Upper lobe of left lung (tissue), 6 donors: Measurements from ENCODE around the gene TUBB. TPM values are rescaled to one million over a fixed set of nuclear protein-coding genes. Genes with fewer than 3 reads are reported as not detected.
A peak's percentile ranks its signal among the peaks of the same experiment; 100 is the strongest.

ENCODE experiments used
- ATAC-seq, 2 donors: fragments of 200-7000 bp; cut with Tn5 transposase; one replicate each; pipeline ENCODE4 v1.9.1; 2022; ENCODE audit warnings: mild to moderate bottlenecking in 2 of 2, moderate library complexity in 2 of 2; ENCODE audit not compliant: low FRiP score in 2 of 2
- DNase-seq, 2 donors: peaks; one replicate each; pipeline ENCODE4 v3.0.0-alpha.2; 2019 to 2020
- H3K27ac ChIP-seq, 4 donors: fragments of 200-600 bp; sonication (generic); one replicate each; pipeline ENCODE4 v1.5.1; 2016 to 2019
- H3K27me3 ChIP-seq, 4 donors: fragments of 200-600 bp; sonication (generic); one replicate each; pipeline ENCODE4 v1.5.1; 2017 to 2019
- H3K36me3 ChIP-seq, 4 donors: fragments of 200-600 bp; sonication (generic); one replicate each; pipeline ENCODE4 v1.5.1; 2016 to 2019
- H3K4me1 ChIP-seq, 4 donors: fragments of 200-600 bp; sonication (generic); one replicate each; pipeline ENCODE4 v1.5.1; 2018 to 2019
- H3K4me3 ChIP-seq, 4 donors: fragments of 200-600 bp; sonication (generic); one replicate each; pipeline ENCODE4 v1.5.1; 2017 to 2019; ENCODE audit warnings: mild to moderate bottlenecking in 2 of 4, moderate library complexity in 1 of 4
- H3K9me3 ChIP-seq, 4 donors: fragments of 200-600 bp; sonication (generic); one replicate each; pipeline ENCODE4 v1.5.1; 2018 to 2019
- CTCF ChIP-seq, 6 experiments: fragments of 450-650 bp in 4 of 6; fragments of 200-600 bp in 2 of 6; sonication (generic) in 2 of 6; IDR thresholded peaks; one replicate each; pipeline ENCODE4 v1.5.1; 2016 to 2019; ENCODE audit warnings: antibody characterized with exemption in 6 of 6
- EP300 ChIP-seq, 4 donors: sonication (generic); formaldehyde crosslinking; IDR thresholded peaks; one replicate each; pipeline ENCODE4 v1.5.1; 2017; ENCODE audit warnings: antibody characterized with exemption in 4 of 4, control low read depth in 2 of 4
- POLR2A ChIP-seq, 4 donors: fragments of 450-650 bp; IDR thresholded peaks; one replicate each; pipeline ENCODE4 v1.5.1; 2016 to 2017; ENCODE audit warnings: antibody characterized with exemption in 4 of 4, mild to moderate bottlenecking in 2 of 4
- POLR2AphosphoS5 ChIP-seq, 2 donors: sonication (generic); formaldehyde crosslinking; IDR thresholded peaks; one replicate each; pipeline ENCODE4 v1.5.1; 2017; ENCODE audit warnings: antibody characterized with exemption in 2 of 2
- WGBS, 2 donors: methylation state at CpG; one replicate each; pipeline ENCODE4 v1.1.5; 2017 to 2018; 5-methylcytosine and 5-hydroxymethylcytosine counted together
- total RNA-seq, 6 donors: library from RNA; depleted of rRNA in 4 of 6; stranded (reverse); fragments of >200 nt in 4 of 6; gene quantifications; one replicate each; pipeline versions ENCODE4 v1.1.0 to v1.2.1, GENCODE V29; 2016 to 2021
- donor health status: DM: no; HTN: no; CAD: no; lungs with moderate emphysema.
- donor health status: DM: no; HTN: yes; CAD: no; lungs with severe emphysema.

TUBB gene
- total RNA-seq, result 100 to 1,000 TPM in 4 of 6 donors, 10 to 100 TPM in 2; 71.2 to 347 (median 149) TPM

GRCh38 chr6:30719791-30720737 is at the start of gene TUBB:
TUBB (plus strand) TSS chr6:30720352; CDS start chr6:30720507, 155 bp downstream.
- ATAC-seq (peak; percentile 85 to 93), DNase-seq (peak; percentile 99)
- Histone ChIP-seq H3K27me3 (no peaks in the 10 kb centered on the region), H3K36me3 (peaks cover 20 to 30% (median 25%) of the 10 kb centered on the region in 4 donors), H3K4me3 (peak within 1 kb of the TSS; percentile 64 to 87 (median 76)), H3K9me3 (no peaks in the 10 kb centered on the region), H3K4me1 (peaks cover 41 to 61% (median 60%) of the 10 kb centered on the region in 4 donors), H3K27ac (peak within 1 kb of the TSS; percentile 91 to 95 (median 92))
- TF ChIP-seq EP300 (IDR thresholded peaks at IDR 0.05) (peak in 1 of 4 donors; percentile 43), CTCF (IDR thresholded peaks at IDR 0.05) (peak in 4 of 6 experiments; percentile 21 to 39 (median 25)), POLR2AphosphoS5 (IDR thresholded peaks at IDR 0.05) (peak; percentile 94 to 97), POLR2A (IDR thresholded peaks at IDR 0.05) (peak in 3 of 4 donors; percentile 74 to 93 (median 77))
- WGBS, 2 donors, result 0 to 1% methylated on average over 38 of the region's 38 CpGs

GRCh38 chr6:30670760-30671527 is 49.2 kb upstream of the TUBB start:
- 83 to 90% methylated on average over 26 to 27 of the region's 27 CpGs for WGBS, 2 donors
- Histone ChIP-seq H3K27me3 (no peaks in the 10 kb centered on the region), H3K36me3 (peaks cover 0 to 54% (median 33%) of the 10 kb centered on the region in 4 donors), H3K4me1 (peaks cover 18 to 25% (median 18%) of the 10 kb centered on the region in 4 donors), H3K4me3 (peak overlapping the region in 1 of 4 donors; percentile 95), H3K27ac (no peak overlapping the region), H3K9me3 (no peaks in the 10 kb centered on the region)
- TF ChIP-seq CTCF (IDR thresholded peaks at IDR 0.05), result no peak
- TF ChIP-seq POLR2AphosphoS5 (IDR thresholded peaks at IDR 0.05), result no peak
- TF ChIP-seq EP300 (IDR thresholded peaks at IDR 0.05), result no peak
- no peak for TF ChIP-seq POLR2A (IDR thresholded peaks at IDR 0.05)
- ATAC-seq, result no peak
- peak in 1 of 2 donors; percentile 62 for DNase-seq

- peak; percentile 82 to 90 for TF ChIP-seq POLR2AphosphoS5 (IDR thresholded peaks at IDR 0.05)
- TF ChIP-seq CTCF (IDR thresholded peaks at IDR 0.05), result peak; percentile 79 to 90 (median 84)
- no peak for TF ChIP-seq EP300 (IDR thresholded peaks at IDR 0.05)
- TF ChIP-seq POLR2A (IDR thresholded peaks at IDR 0.05), result peak in 2 of 4 donors; percentile 38 to 69
- WGBS, 2 donors, result 1% methylated on average over 23 to 47 of the region's 57 CpGs
- Histone ChIP-seq H3K4me1 (peaks cover 18 to 25% (median 18%) of the 10 kb centered on the region in 4 donors), H3K27me3 (no peaks in the 10 kb centered on the region), H3K9me3 (no peaks in the 10 kb centered on the region), H3K27ac (peak within 1 kb of the TSS; percentile 66 to 90 (median 82)), H3K36me3 (peaks cover 4 to 54% (median 39%) of the 10 kb centered on the region in 4 donors), H3K4me3 (peak within 1 kb of the TSS; percentile 82 to 98 (median 90))
- peak; percentile 95 to 97 for ATAC-seq
- DNase-seq, result peak; percentile 92 to 94
These were observed 47.5 kb upstream of the TUBB start, which contains the start of gene DHX16 for GRCh38 chr6:30672445-30673253. DHX16 (minus strand) TSS chr6:30673006; CDS start chr6:30672841, 165 bp downstream.

DNA sequence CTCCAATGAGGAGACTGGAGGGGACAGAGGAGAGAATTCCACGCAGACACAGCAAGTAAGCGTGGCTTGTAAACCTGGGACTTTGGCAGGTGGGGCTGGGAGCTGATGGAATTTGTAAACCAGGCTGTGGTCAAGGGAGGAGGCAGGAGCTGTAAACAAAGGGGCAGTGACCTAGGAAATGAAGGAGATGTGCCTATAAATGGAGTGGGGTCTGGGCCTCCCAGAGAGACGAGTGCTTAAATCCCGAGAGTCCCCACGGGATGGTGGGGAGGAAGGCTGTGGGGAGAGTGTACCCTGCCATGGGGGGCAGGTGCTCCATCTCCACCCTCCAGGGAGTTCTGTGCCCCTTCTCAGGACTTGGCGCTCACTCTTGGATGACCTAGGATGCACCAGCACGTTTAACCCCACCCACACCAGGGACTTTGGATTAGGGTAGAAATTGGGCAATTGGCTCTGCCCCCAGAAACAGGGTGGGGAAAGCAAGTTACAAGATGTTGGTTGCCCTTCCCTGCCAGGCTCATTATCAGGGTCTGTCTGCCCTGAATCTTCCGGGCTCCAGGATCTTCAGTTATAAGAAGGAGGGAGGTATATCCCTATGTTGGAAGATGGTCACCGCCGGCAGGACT is 43.4 kb upstream of the TUBB start:
- no peaks in the 10 kb centered on the region for H3K27me3 ChIP-seq
- WGBS, 2 donors, result 90 to 92% methylated on average over 7 to 10 of the region's 10 CpGs
- peaks cover 4 to 55% (median 29%) of the 10 kb centered on the region in 4 donors for H3K36me3 ChIP-seq
- DNase-seq, result no peak
- peaks cover 39 to 47% (median 41%) of the 10 kb centered on the region in 4 donors for H3K4me1 ChIP-seq
- TF ChIP-seq CTCF (IDR thresholded peaks at IDR 0.05) (no peak), EP300 (IDR thresholded peaks at IDR 0.05) (no peak), POLR2A (IDR thresholded peaks at IDR 0.05) (no peak), POLR2AphosphoS5 (IDR thresholded peaks at IDR 0.05) (no peak)
- no peaks in the 10 kb centered on the region for H3K9me3 ChIP-seq
- no peak overlapping the region for H3K27ac ChIP-seq
- H3K4me3 ChIP-seq, result no peak overlapping the region
- no peak for ATAC-seq
